NCI-H2107 (cell line): ENCODE results near the gene ZSCAN2.
"Not testable (repeated sequence)": the region's sequence is repeated elsewhere in the genome, so short reads cannot be mapped to it uniquely, and the experiment has no call there.

Experiments used
- DNase-seq: peaks from one replicate; lab custom pipeline; 2025; lab: John Stamatoyannopoulos, UW

Gene ZSCAN2

DNA sequence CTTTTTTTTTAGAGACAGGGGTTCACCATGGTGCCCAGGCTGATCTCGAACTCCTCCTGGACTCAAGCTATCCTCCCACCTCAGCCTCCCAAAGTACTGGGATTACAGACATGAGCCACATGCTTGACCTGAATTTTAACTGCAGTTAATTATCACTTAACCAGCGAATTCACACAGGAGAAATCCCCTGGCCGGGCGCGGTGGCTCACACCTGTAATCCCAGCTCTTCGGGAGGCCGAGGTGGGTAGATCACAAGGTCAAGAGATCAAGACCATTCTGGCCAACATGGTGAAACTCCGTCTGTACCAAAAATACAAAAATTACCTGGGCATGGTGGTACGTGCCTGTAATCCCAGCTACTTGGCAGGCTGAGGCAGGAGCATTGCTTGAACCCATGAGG is 41.1 kb downstream of the ZSCAN2 start:
- not testable (repeated sequence) for DNase-seq

DNA sequence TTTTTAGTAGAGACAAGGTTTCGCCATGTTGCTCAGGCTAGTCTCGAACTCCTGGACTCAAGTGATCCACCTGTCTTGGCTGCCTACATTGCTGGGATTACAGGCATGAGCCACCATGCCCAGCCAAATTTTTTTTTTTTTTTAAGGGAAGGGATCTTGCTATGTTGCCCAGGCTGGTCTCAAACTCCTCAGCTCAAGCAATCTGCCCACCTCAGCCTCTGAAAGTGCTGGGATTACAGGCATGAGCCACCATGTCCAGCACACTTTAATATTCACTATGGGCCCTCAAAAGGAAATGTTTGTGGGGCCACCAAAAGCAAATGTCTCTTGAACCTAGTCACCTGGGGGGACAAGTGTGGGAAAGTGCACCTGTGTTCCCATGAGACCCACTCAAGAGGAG is 41.8 kb downstream of the ZSCAN2 start:
- not testable (repeated sequence) for DNase-seq

- DNase-seq: no peak
Measured at GRCh38 chr15:84643838-84644237, 43.0 kb downstream of the ZSCAN2 start.

GRCh38 chr15:84645496-84645895 is 44.7 kb downstream of the ZSCAN2 start:
- no peak for DNase-seq

- DNase-seq: no peak
Measured at GRCh38 chr15:84645997-84646396, 45.2 kb downstream of the ZSCAN2 start.

DNA sequence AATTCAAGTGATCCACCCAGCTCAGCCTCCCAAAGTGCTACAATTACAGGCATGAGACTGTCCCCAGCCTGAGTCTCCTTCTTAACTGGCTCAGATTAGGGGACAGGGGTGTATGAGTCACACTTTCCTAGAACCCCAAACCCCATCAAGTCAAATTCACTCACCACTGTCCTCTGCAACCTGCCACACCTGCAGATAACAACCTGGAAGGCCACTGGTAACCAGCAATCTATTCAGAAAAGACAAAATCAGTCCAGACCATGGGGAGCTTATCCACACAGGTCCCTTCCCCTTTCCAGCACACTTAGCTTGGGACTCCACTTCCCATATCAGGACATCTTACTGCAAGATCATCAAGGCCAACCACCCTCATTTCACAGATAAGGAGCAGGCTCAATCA is 46.9 kb downstream of the ZSCAN2 start:
- DNase-seq: no peak

- no peak for DNase-seq
Measured at GRCh38 chr15:84648539-84648938, 47.7 kb downstream of the ZSCAN2 start.

DNA sequence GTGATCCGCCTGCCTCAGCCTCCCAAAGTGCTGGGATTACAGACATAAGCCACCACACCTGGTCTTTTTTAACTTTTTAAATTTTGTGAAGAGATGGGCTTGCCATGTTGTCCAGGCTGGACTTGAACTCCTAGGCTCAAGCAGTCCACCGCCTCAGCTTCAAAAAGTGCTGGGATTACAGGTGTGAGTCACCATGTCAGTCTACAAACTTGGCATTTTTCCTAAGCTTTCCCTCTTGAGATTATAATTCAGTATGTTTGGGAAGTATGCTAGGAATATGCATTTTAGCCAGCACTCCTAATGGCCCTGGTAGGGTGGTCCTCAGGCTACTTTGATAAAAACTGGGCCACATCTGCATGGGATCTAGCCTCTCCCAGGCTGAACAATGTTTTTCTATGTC is 48.9 kb downstream of the ZSCAN2 start:
- no peak for DNase-seq

GRCh38 chr15:84653584-84653909 is 52.7 kb downstream of the ZSCAN2 start:
- no peak for DNase-seq

GRCh38 chr15:84653910-84654688 is 53.3 kb downstream of the ZSCAN2 start, which contains the start of gene WDR73:
Gene WDR73, minus strand, starts transcription at chr15:84654283. Its CDS starts 9 bp downstream, at chr15:84654274.
- DNase-seq: peak; percentile 83

GRCh38 chr15:84654689-84655453 is 54.1 kb downstream of the ZSCAN2 start:
- DNase-seq: peak; percentile 44

DNA sequence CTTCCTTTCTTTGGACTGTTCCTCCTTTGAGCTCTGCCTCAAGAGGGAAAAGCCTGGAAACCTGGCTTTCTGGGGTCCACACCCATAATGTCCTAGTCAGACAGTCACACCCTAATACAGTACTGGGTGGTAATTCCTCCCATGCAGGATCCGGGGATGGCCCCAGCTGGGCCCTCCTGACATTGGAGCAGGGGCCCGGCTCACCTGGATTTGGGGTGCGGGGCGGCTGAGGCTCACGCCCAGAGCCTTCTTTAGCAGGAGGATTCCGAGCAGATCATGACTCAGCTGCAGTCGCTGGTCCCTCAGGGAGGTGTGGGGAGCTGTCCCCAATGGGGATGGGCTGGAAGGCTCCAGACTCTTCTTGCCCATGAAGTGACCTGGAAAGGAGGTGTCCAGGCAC is 56.2 kb downstream of the ZSCAN2 start:
- no peak for DNase-seq

DNA sequence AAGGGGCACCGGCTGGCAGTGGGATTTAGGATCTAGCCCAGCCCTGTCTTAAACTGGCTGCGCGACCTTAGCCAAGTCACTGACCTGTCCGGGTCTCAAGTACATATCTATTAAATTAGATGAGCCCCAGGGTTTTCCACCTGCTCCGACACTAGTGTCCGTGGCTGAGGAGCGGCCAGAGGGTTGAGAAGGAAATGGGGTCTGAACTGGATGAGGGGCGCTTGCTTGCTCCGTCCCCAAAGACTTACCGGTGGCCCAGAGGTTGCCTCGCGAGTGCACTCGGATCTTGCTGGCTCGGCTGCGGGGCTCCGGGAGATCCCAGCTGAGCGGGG is 56.9 kb downstream of the ZSCAN2 start:
- DNase-seq: no peak

DNA sequence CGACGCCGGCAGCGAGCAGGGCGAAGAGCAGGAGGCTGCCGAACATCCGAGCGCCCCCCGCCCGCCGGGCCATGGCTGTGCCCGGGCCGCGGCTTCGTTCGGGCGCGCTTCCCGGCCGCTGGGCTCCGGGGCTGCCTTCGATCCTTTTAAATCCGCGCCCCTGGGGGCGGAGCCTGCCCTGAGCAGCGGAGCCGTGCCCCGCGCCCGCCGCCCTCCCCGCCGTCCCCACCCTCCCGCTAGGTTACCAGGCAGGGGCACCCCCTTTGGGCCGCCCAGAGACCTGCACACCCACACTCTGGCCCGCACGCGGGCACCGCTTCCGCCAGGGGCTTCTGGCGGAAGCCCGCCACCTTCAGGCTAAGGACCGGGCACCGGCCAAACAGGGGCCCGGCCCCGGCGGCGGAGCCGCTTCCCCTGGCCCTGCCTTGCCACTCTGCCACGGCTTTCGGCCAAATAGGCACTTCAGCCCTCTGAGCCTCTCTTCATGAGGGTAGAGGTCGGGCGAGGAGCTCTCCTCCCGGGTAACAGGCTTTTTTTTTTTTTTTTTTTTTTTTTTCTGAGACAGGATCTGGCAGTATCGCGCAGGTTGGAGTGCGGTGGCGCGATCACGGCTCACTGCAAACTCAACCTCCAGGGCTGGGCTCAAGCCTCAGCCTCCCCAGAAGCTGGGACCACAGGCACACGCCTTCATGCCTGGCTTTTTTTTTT is 57.4 kb downstream of the ZSCAN2 start, which contains the start of gene NMB:
Gene NMB (minus strand): TSS at position 120 of the 708 bp plus-strand sequence. CDS start 47 bp downstream, at position 73.
- no peak for DNase-seq

- no peak for DNase-seq
Measured at GRCh38 chr15:84658788-84659411, 58.1 kb downstream of the ZSCAN2 start.

DNA sequence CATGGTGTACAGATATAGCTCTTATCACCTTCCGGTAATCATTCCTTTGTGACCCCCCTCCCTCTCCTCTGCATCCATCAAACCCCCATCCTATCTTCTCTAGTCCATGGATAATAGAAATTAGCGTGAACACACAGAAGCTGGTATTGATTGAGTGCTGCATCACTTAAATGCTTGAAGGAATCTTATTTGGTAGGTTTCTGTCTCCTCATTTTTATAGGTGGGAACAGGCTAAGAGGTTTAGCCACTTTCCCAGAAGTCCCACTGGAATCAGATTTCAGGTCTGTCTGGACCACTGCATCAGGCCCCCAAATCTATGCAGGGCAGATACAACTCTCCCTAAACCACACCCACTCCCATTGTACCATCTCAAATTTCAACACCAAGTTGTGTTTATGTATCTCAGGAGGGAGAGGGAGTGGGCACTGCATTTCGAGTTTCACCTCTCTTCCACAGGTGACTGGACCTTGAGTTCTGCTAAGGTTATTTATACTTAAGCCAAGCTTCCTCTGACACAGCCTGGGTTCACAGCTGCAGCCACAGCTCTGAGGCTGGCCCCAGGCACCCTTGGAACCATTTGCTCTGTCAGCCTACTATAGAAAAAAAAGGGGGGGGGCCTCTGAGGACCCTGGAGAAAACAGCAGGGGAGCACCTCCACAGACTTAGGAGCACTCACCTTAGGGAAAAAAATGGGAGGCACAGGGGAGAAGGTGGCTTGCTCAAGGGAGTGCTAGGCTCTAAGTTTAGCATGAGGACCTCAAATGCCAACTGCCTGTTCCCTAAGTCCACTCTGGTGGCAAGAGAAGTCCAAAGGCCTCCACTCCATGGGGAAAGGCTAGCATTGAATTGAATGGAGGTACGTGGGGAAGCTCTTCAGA is 59.3 kb downstream of the ZSCAN2 start:
- no peak for DNase-seq

GRCh38 chr15:84661001-84661400 is 60.2 kb downstream of the ZSCAN2 start:
- no peak for DNase-seq

- DNase-seq: no peak
Measured at GRCh38 chr15:84666373-84666772, 65.6 kb downstream of the ZSCAN2 start.

- no peak for DNase-seq
Measured at GRCh38 chr15:84668221-84668982, 67.6 kb downstream of the ZSCAN2 start.

DNA sequence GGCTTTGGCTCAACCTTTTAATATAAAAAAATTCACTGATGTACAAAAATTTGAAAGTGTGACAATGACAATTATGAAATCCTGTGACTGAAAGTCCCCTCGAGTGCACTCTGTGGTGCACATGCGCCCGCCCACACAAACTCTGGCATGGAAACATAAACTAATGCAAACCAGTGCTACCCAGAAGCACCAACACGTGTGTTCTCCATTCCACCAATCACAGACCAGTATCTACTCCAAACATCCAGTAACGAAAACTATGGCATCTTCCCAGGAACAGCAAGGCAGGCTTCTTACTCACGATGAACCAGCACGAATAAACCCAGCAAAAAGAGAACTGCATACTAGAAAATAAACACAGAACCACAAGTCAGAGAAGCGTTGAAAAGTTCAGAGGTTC is 68.9 kb downstream of the ZSCAN2 start:
- no peak for DNase-seq

DNA sequence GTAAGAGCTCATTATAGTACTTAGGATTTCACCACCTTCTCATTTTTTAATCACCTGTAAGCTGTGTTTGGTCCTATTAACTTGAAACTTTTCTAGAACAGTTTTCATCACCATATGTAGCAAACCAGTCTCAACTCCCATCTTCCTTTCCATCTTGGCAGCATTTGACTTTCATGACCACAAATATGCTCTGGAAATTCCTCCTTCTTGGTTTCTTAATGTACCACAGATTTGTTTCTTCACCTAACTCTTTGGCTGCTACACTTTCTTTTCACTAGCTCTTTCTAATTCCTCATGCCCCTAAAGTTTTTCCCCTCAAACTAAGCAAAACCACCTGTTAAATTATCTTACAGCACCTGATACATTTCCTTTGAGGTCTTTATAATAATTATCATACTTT is 70.4 kb downstream of the ZSCAN2 start:
- no peak for DNase-seq
